Stimulated activated CD8-positive, alpha-beta memory T cell treated with anti-CD3 and anti-CD28 coated beads, Interleukin-7, amount 100 ng/mL, for 48 hours (primary cell): ENCODE measurements around the gene AGBL3.
"Not testable (repeated sequence)": the region's sequence is repeated elsewhere in the genome, so short reads cannot be mapped to it uniquely, and the experiment has no call there.

Experiments
- DNase-seq, 2 donors: peaks; one replicate each; pipeline ENCODE4 v3.0.0-alpha.2; 2020; ENCODE audit warnings: low read depth in 1 of 2; ENCODE audit errors: extremely low read depth in 1 of 2

AGBL3 gene

GRCh38 chr7:134962270-134962780, 24.0 kb upstream of the AGBL3 start:
- no peak for DNase-seq

GRCh38 chr7:134963036-134963435, 23.3 kb upstream of the AGBL3 start:
- no peak for DNase-seq

- DNase-seq = no peak
Observed at GRCh38 chr7:134966691-134967090, 19.6 kb upstream of the AGBL3 start.

- no peak for DNase-seq
Observed at GRCh38 chr7:134968110-134968509, 18.2 kb upstream of the AGBL3 start.

GRCh38 chr7:134981645-134982044, 4.7 kb upstream of the AGBL3 start:
- not testable (repeated sequence) for DNase-seq

- DNase-seq = no peak
Observed at GRCh38 chr7:134985894-134986362, 380 bp upstream of the AGBL3 start.

- DNase-seq = no peak
Observed at GRCh38 chr7:134988161-134988560, 1.9 kb downstream of the AGBL3 start.

GRCh38 chr7:134991469-134992339, 5.4 kb downstream of the AGBL3 start:
- no peak for DNase-seq

GRCh38 chr7:134992626-134993179, 6.4 kb downstream of the AGBL3 start:
- DNase-seq = no peak

- DNase-seq = no peak
Observed at GRCh38 chr7:134993877-134994456, 7.7 kb downstream of the AGBL3 start.

GRCh38 chr7:134995239-134996096, 9.2 kb downstream of the AGBL3 start:
- DNase-seq = no peak

GRCh38 chr7:134996097-134996550, 9.8 kb downstream of the AGBL3 start:
- no peak for DNase-seq

GRCh38 chr7:134997214-134997885, 11.0 kb downstream of the AGBL3 start:
- no peak for DNase-seq

- no peak for DNase-seq
Observed at GRCh38 chr7:134999136-134999535, 12.8 kb downstream of the AGBL3 start.

- DNase-seq = no peak
Observed at GRCh38 chr7:135001390-135002165, 15.3 kb downstream of the AGBL3 start.

- DNase-seq = no peak
Observed at GRCh38 chr7:135012229-135012628, 25.9 kb downstream of the AGBL3 start.

- no peak for DNase-seq
Observed at GRCh38 chr7:135023622-135024021, 37.3 kb downstream of the AGBL3 start.

GRCh38 chr7:135035252-135035651, 48.9 kb downstream of the AGBL3 start:
- DNase-seq = no peak

GRCh38 chr7:135067017-135067416, 80.7 kb downstream of the AGBL3 start:
- not testable (repeated sequence) for DNase-seq
